HEK293T (cell line): Measurements from ENCODE around the gene CREB5.

Experiments used
- CTCF ChIA-PET: fragments of 350-600 bp; formaldehyde crosslinking; extraction: SDS; loops from one replicate; lab custom pipeline; 2021; ENCODE audit warnings: antibody characterized with exemption, inconsistent platforms; lab: Yijun Ruan, JAX
- POLR2A ChIA-PET: fragments of 350-600 bp; formaldehyde crosslinking; extraction: SDS; loops from one replicate; lab custom pipeline; 2020; ENCODE audit warnings: antibody characterized with exemption, inconsistent platforms; lab: Yijun Ruan, JAX
- DNase-seq: peaks from one replicate; pipeline ENCODE4 v3.0.0; 2012; ENCODE audit warnings: mixed read lengths; ENCODE audit errors: extremely low spot score
- ARNT ChIP-seq: fragments of 450-650 bp; IDR thresholded peaks from 2 replicates; pipeline ENCODE4 v1.6.1; 2017; ENCODE audit warnings: mild to moderate bottlenecking
- BHLHE40 ChIP-seq: fragments of 450-650 bp; IDR thresholded peaks from 2 replicates; pipeline ENCODE4 v1.6.1; 2016; ENCODE audit warnings: mild to moderate bottlenecking, moderate library complexity, borderline replicate concordance
- CTBP1 ChIP-seq: fragments of 450-650 bp; IDR thresholded peaks from 2 replicates; pipeline ENCODE4 v1.6.1; 2016; ENCODE audit warnings: borderline replicate concordance
- ELF4 ChIP-seq: fragments of 450-650 bp; IDR thresholded peaks from 2 replicates; pipeline ENCODE4 v1.6.1; 2017; ENCODE audit warnings: antibody characterized with exemption
- FOXA1 ChIP-seq: fragments of 450-650 bp; IDR thresholded peaks from 2 replicates; pipeline ENCODE4 v1.6.1; 2016; ENCODE audit warnings: mild to moderate bottlenecking
- FOXK2 ChIP-seq: fragments of 450-650 bp; IDR thresholded peaks from 2 replicates; pipeline ENCODE4 v1.6.1; 2016; ENCODE audit warnings: mild to moderate bottlenecking
- FOXM1 ChIP-seq: fragments of 450-650 bp; IDR thresholded peaks from 2 replicates; pipeline ENCODE4 v1.6.1; 2017; ENCODE audit warnings: mild to moderate bottlenecking, borderline replicate concordance
- HDGF ChIP-seq: fragments of 450-650 bp; IDR thresholded peaks from 2 replicates; pipeline ENCODE4 v1.6.1; 2017; ENCODE audit warnings: antibody characterized with exemption, borderline replicate concordance
- L3MBTL2 ChIP-seq: fragments of 450-650 bp; conservative IDR thresholded peaks from 2 replicates; pipeline ENCODE4 v1.6.1; 2016; ENCODE audit warnings: mild to moderate bottlenecking
- LEF1 ChIP-seq: fragments of 450-650 bp; IDR thresholded peaks from 2 replicates; pipeline ENCODE4 v1.6.1; 2017; ENCODE audit warnings: mild to moderate bottlenecking, borderline replicate concordance
- NFRKB ChIP-seq: fragments of 450-650 bp; IDR thresholded peaks from 2 replicates; pipeline ENCODE4 v1.6.1; 2016; ENCODE audit warnings: mild to moderate bottlenecking, moderate library complexity
- SP1 ChIP-seq: fragments of 450-650 bp; IDR thresholded peaks from 2 replicates; pipeline ENCODE4 v1.6.1; 2017
- SUZ12 ChIP-seq: fragments of 450-650 bp; IDR thresholded peaks from 2 replicates; pipeline ENCODE4 v1.6.1; 2016; ENCODE audit warnings: mild to moderate bottlenecking
- TARDBP ChIP-seq: fragments of 450-650 bp; IDR thresholded peaks from 2 replicates; pipeline ENCODE4 v1.6.1; 2016
- ZNF384 ChIP-seq: fragments of 450-650 bp; IDR thresholded peaks from 2 replicates; pipeline ENCODE4 v1.6.1; 2016
- TF ChIP-seq, protein P1 (sequence below): fragments of 450-650 bp; IDR thresholded peaks from 2 replicates; pipeline ENCODE4 v1.6.1; 2016

The CREB5 gene

DNA sequence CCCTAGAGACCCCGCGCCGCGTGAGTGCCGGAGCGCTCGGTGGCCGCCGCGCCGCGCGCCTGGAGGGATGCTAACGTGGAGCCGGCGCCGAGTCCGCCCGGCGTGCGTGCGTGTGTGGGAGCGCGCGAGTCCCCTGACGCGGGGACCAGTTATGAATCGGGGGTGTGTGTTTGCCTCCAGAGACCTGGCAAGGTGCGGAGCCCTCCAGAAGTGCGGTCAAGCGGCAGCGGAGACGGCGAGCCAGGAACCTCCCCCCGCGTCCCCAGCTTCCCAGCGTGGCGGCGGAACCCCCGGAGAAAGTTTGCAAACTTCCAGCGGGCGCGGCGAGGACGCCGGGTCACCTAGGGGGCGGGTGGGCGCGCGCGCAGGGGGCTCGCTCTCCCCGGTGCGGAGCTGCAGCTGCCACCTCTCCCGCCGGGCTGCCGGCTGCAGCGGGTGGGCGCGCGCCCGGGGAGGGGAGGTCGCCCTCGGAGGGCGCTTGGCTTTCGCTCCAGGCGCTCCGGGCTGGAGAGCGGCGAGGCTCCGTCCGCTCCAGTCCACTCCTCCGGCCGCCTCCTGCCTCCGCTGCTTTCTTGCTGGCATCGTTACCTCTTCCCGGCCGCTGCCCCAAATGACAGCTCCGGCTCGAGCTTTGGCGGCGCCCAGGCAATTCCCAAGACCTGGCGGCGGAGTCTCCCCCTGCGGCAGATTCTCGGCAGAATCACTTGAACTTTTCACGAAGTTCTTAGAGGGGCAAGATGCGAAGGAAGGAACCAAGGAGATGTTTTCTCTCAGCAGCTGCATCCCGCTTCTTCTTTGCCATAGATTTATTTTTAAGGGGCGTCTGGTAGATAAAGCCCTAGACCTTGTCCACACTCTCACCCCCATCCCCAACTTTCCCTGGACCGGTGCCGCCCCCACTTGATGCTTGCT is 2.3 kb upstream of the CREB5 start:
- ChIA-PET POLR2A (interaction anchor here (0.7 to 1.6 kb wide), 19 partner anchors 18 to 442 kb away, joined by 3 to 14 read pairs (median 4); no protein-coding TSS in a partner anchor), CTCF (interaction anchor here (0.6 kb wide), 1 partner anchor 55 kb away, joined by 4 read pairs; no protein-coding TSS in a partner anchor)
- DNase-seq = peak; percentile 29
- no peak for TF ChIP-seq CTBP1
- no peak for TF ChIP-seq TARDBP
- TF ChIP-seq ARNT = no peak
- no peak for TF ChIP-seq ELF4
- no peak for TF ChIP-seq FOXK2
- no peak for TF ChIP-seq ZNF384
- TF ChIP-seq BHLHE40 = no peak
- TF ChIP-seq LEF1 = no peak
- TF ChIP-seq SP1 = no peak
- no peak for TF ChIP-seq FOXA1
- no peak for TF ChIP-seq FOXM1
- TF ChIP-seq SUZ12 = no peak
- no peak for TF ChIP-seq NFRKB
- TF ChIP-seq L3MBTL2 = no peak; the same call in 1 of the 2 replicates
- TF ChIP-seq HDGF = no peak
- TF ChIP-seq, protein P1, sequence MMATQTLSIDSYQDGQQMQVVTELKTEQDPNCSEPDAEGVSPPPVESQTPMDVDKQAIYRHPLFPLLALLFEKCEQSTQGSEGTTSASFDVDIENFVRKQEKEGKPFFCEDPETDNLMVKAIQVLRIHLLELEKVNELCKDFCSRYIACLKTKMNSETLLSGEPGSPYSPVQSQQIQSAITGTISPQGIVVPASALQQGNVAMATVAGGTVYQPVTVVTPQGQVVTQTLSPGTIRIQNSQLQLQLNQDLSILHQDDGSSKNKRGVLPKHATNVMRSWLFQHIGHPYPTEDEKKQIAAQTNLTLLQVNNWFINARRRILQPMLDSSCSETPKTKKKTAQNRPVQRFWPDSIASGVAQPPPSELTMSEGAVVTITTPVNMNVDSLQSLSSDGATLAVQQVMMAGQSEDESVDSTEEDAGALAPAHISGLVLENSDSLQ = no peak

DNA sequence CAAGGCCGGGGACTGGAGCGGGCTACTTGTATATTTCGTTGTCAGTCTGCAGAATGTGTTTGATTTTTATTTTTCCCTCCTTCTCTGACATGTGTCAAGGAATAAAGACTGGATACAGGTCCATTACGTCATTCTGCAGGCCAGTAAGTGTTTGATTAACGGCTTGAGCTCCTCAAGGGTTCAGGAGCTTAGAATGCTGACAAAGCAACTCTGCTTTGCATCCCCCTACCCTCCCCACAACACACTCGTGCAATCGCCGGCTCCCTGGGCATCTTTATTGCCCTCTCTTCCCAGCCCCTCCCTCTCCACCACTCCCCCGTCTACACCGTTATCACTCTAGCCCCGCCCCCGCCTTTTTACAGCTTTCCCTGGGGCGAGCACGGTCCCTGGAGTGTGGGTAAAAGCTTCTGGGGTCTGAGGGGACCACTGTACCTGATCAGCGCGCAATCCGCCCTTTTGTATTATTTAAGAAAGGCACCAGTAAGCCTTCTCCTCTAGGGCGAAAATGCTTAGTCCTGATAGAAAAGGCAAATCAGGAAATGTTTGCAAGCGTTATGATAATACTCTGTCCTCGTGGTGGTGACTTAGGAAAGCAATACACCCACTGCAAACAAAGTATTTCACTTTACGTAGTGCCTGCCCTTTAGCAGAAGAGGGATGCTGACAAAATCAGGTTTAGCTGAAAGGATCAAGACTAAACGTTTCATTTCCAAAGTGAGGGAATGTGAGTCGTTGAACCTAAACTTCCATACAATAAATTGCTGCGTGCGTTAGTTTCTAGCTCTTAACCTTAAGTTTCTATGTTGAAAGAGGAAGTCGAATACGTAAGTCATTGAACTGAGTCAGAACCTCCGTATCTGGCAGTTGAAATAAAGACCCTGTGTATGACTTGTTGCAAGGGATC is 1.4 kb upstream of the CREB5 start:
- DNase-seq = peak; percentile 74
- ChIA-PET CTCF (interaction anchor here (0.6 kb wide), 2 partner anchors 54 to 216 kb away, joined by 3 to 4 read pairs; no protein-coding TSS in a partner anchor), POLR2A (interaction anchor here (0.7 to 1.6 kb wide), 23 partner anchors 15 to 441 kb away, joined by 3 to 14 read pairs (median 4); no protein-coding TSS in a partner anchor)
- TF ChIP-seq CTBP1 = peak; percentile 68; the same call in 1 of the 2 replicates
- peak; percentile 43 for TF ChIP-seq L3MBTL2
- TF ChIP-seq TARDBP = no peak
- TF ChIP-seq, protein P1 = peak; percentile 92

DNA sequence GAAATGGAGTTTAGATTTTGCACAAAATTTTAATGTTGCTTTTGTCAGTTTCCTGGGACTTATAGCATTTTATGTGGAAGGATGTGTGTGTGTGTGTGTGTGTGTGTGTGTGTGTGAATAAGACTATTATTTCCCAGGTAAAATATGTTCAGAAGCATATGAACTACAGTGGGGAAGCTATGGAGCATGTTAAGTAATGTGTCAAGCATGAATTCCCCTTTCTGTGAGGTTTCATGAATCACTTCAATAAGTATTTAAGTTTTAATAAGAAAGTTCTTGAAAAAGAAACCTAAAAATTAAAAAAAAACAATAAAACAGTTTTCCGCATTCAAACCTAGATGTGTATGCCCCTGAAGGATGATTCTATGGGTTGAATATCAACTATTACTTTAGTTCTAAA is 693 bp downstream of the CREB5 start:
- CTCF ChIA-PET = interaction anchor here (0.7 kb wide), 1 partner anchor 30 kb away, joined by 4 read pairs; no protein-coding TSS in a partner anchor
- TF ChIP-seq TARDBP (no peak), ARNT (no peak)
- POLR2A ChIA-PET = no interaction called here
- DNase-seq = no peak

DNA sequence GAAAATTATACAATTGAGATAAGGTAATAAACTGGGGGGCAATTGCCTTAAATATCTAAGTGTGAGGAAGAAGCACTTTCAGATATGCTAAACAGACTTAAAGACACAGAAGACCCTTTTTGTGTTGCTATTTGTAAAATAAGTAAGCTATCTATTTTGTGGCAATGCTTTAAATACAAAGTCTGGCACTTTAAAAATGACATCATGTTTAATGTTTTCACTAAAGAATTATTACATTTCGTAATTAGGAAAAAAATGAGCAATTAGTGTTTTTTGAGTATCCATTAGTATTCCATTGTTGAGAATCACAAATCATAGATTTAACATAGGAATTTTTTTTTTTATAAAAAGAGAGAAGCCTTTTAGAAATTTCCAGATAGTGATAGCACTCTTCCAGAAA is 2.1 kb downstream of the CREB5 start:
- POLR2A ChIA-PET = interaction anchor here (0.7 kb wide), 1 partner anchor 10 kb away, joined by 3 read pairs; no protein-coding TSS in a partner anchor
- CTCF ChIA-PET = interaction anchor here (0.6 kb wide), 1 partner anchor 21 kb away, joined by 3 read pairs; no protein-coding TSS in a partner anchor
- no peak for TF ChIP-seq HDGF
- TF ChIP-seq ELF4 = no peak
- no peak for TF ChIP-seq NFRKB
- no peak for TF ChIP-seq LEF1
- TF ChIP-seq BHLHE40 = no peak
- TF ChIP-seq ZNF384 = no peak
- no peak for DNase-seq

DNA sequence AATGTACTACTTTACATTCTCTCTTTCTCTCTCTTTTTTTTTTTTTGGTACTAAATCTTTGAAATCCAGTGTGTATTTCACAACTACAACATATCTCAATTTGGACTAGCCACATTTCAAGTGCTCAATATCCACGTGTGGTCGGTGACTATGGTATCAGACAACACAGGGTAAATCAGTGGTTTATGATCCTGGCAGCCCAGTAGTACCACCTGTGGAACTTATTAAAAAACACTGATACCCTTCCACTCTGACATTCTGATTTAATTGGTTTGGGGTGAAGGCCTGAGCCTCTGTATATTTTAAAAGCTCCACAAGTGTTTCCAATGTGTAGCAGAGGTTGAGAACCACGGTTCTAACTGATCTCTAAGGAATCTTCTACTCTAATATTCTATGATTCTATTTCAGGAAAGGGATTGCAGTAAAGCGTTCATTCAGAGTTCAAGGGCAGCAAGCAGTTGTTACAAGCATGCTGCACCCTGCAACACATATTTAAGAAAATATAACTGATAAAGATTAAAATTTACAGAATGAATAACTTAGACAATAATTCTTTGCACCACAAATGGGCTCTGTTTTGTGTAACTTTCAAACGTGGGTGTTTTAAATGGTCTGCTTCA is 5.1 kb downstream of the CREB5 start:
- POLR2A ChIA-PET = interaction anchor here (1.2 kb wide), 1 partner anchor 9 kb away, joined by 6 read pairs; no protein-coding TSS in a partner anchor
- TF ChIP-seq L3MBTL2 (no peak), FOXK2 (no peak), SP1 (no peak), TARDBP (no peak)
- CTCF ChIA-PET = no interaction called here
- no peak for DNase-seq

DNA sequence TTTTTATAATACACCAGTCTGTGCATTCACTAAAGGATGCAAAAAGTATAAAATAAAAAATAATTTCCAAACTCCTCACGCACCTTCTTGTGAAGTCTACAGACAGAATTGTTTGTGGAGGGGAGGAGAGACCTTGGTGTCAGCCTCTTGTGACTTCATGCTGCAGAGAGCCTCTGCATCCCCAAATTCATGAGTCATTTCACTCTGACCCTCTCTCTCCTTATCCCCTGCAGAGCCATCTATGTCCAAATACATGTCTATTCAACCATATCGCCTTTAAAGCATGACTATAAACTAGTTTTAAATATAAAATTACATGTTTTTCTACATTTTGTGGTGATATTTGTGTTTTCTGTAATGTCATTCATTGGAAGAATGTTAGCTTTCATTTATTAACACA is 6.0 kb downstream of the CREB5 start:
- CTCF ChIA-PET = no interaction called here
- no peak for DNase-seq
- POLR2A ChIA-PET = no interaction called here
- TF ChIP-seq ARNT (no peak), ZNF384 (no peak), NFRKB (no peak), FOXK2 (no peak), HDGF (no peak), L3MBTL2 (no peak), CTBP1 (no peak), LEF1 (no peak), SP1 (no peak), FOXM1 (no peak), SUZ12 (no peak), BHLHE40 (no peak), ELF4 (no peak), FOXA1 (no peak), TARDBP (no peak)
- TF ChIP-seq, protein P1 = no peak
